Measurements from ENCODE around the gene HOXA3. TPM values are rescaled to one million over a fixed set of nuclear protein-coding genes. Genes with fewer than 3 reads are reported as not detected.
A peak's percentile ranks its signal among the peaks of the same experiment; 100 is the strongest.

HOXA3 gene
- total and polyA plus RNA-seq, 2 of the 8 experiments (the other 6 are each of a cell fraction or from before 2014, with no cell fraction given) = not detected

GRCh38 chr7:27178366-27178765 is 26.0 kb upstream of the HOXA3 start:
- H3K4ac ChIP-seq (replicated peaks; ENCODE audit: insufficient read length, low read depth, low read length) = no peak overlapping the region
- H3K27me3 ChIP-seq (replicated peaks in 1 of 4; ENCODE audit: control insufficient read depth in 3 of 4, extremely low read depth in 1 of 4, insufficient read depth in 3 of 4, low read length in 3 of 4) = peaks cover 99 to 100% (median 100%) of the 10 kb centered on the region in 4 experiments
- no peak overlapping the region for H2BK15ac ChIP-seq (ENCODE audit: low read length)
- H2BK120ac ChIP-seq (replicated peaks; ENCODE audit: low read depth, low read length) = no peak overlapping the region
- H3K4me1 ChIP-seq (replicated peaks in 1 of 4; ENCODE audit: control insufficient read depth in 3 of 4, insufficient read depth in 4 of 4, low read length in 3 of 4) = peaks cover 2 to 7% (median 4%) of the 10 kb centered on the region in 4 experiments; a peak in 5 of 7 replicates
- no peaks in the 10 kb centered on the region for H3K79me1 ChIP-seq (ENCODE audit: low read depth, low read length)
- peaks cover 39 to 55% of the 10 kb centered on the region in 2 experiments for H4K20me1 ChIP-seq (replicated peaks in 1 of 2; ENCODE audit: control insufficient read depth in 1 of 2, insufficient read depth in 2 of 2, low read length in 2 of 2)
- H3K56ac ChIP-seq (replicated peaks; ENCODE audit: insufficient read length, low read depth, low read length) = no peak overlapping the region
- H3K4me2 ChIP-seq (ENCODE audit: insufficient read depth in 1 of 2, low read depth in 2 of 2, low read length in 2 of 2) = no peak overlapping the region
- 24% methylated on average over 6 of the region's 6 CpGs; no CpG with 5 or more reads in 1 of the 2 experiments for WGBS, 2 experiments (ENCODE audit: extremely low coverage in 1 of 2, insufficient coverage in 1 of 2, insufficient read length in 1 of 2, insufficient replicate concordance in 2 of 2, low coverage in 1 of 2, low lambda C conversion rate in 2 of 2, missing lambda C conversion rate in 1 of 2)
- H3K9ac ChIP-seq (replicated peaks in 1 of 4; ENCODE audit: extremely low read depth in 1 of 4, low read depth in 3 of 4, low read length in 3 of 4) = no peak overlapping the region
- ChIA-PET POLR2A (ENCODE audit: partially characterized antibody) (no interaction called here), CTCF (ENCODE audit: partially characterized antibody) (interaction anchor here (0.6 to 2.7 kb wide), 20 partner anchors 9 to 809 kb away, joined by 3 to 26 read pairs (median 6); partner anchors contain the start of gene HOXA13)
- no peak overlapping the region for H2AK5ac ChIP-seq (ENCODE audit: low read depth, low read length)
- H4K91ac ChIP-seq (replicated peaks; ENCODE audit: insufficient read length, low read length) = no peak overlapping the region
- H3K4me3 ChIP-seq (ENCODE audit: extremely low read depth in 1 of 4, insufficient read depth in 2 of 4, low read depth in 3 of 4, low read length in 4 of 4) = no peak overlapping the region
- TF ChIP-seq JUND (IDR thresholded peaks at IDR 0.05; ENCODE audit: low read length) (no peak), CBX8 (IDR thresholded peaks at IDR 0.05; ENCODE audit: borderline replicate concordance, low read depth, low read length) (0 out of 2 replicates have a peak, but pooled peaks have one; percentile 72)
- H4K5ac ChIP-seq (ENCODE audit: insufficient read length, low read depth, low read length) = no peak overlapping the region
- H2BK5ac ChIP-seq (ENCODE audit: low read depth, low read length) = no peak overlapping the region
- DNase-seq (ENCODE audit: low read depth in 1 of 2, low spot score in 2 of 2) (peak in 1 of 2 experiments; percentile 33), FAIRE-seq (no peak)
- no peak overlapping the region for H3K14ac ChIP-seq (ENCODE audit: insufficient read length)
- peaks cover 0 to 10% (median 0%) of the 10 kb centered on the region in 4 experiments; a peak in 1 of 8 replicates for H3K36me3 ChIP-seq (ENCODE audit: control insufficient read depth in 2 of 4, insufficient read depth in 4 of 4, low read length in 3 of 4)
- no peaks in the 10 kb centered on the region for H3K79me2 ChIP-seq (ENCODE audit: control insufficient read depth in 1 of 2, insufficient read depth in 2 of 2, low read length in 2 of 2)
- no peak overlapping the region for H2BK12ac ChIP-seq (ENCODE audit: low read depth, low read length)
- H4K8ac ChIP-seq (ENCODE audit: extremely low read depth, insufficient read depth, low read length) = no peak overlapping the region
- no peaks in the 10 kb centered on the region for H3K9me3 ChIP-seq (ENCODE audit: insufficient read depth in 2 of 2, low read depth in 1 of 2, low read length in 1 of 2)
- no peak overlapping the region for H2AFZ ChIP-seq (ENCODE audit: low read length)
- H3K27ac ChIP-seq (ENCODE audit: low read depth, low read length) = no peak overlapping the region
- no peak overlapping the region for H2BK20ac ChIP-seq (ENCODE audit: low read length)
- H3K23me2 ChIP-seq (ENCODE audit: low read depth, low read length) = no peaks in the 10 kb centered on the region; the same call in 1 of the 2 replicates
- H3K18ac ChIP-seq (ENCODE audit: extremely low read depth, low read length) = no peak overlapping the region
- no peak overlapping the region for H3K23ac ChIP-seq (ENCODE audit: insufficient read length)
